ENCODE measurements around the gene CNN3. TPM values are rescaled to one million over a fixed set of nuclear protein-coding genes. Genes with fewer than 3 reads are reported as not detected.

The CNN3 gene
- total and polyA plus RNA-seq, 2 donors (not counting 3 experiments of a cell fraction or from before 2014, with no cell fraction given), result 174 to 392 TPM

- Histone ChIP-seq H3K79me2 (ENCODE audit: control insufficient read depth, insufficient read depth, low read length) (no peaks in the 10 kb centered on the region), H3K9ac (replicated peaks; ENCODE audit: extremely low read depth, insufficient read depth, low read length) (no peak overlapping the region), H3K4me3 (replicated peaks in 1 of 3; ENCODE audit: insufficient read depth in 1 of 3, low read depth in 1 of 3, low read length in 3 of 3) (no peak overlapping the region), H3K4me2 (ENCODE audit: insufficient read depth, low read length) (no peak overlapping the region), H3K27ac (ENCODE audit: insufficient read depth, low read depth, low read length) (no peak overlapping the region), H3K27me3 (ENCODE audit: control insufficient read depth in 2 of 2, insufficient read depth in 2 of 2, low read length in 2 of 2) (no peaks in the 10 kb centered on the region), H3K9me3 (replicated peaks; ENCODE audit: control insufficient read depth, insufficient read depth, low read length) (no peaks in the 10 kb centered on the region), H3K4me1 (ENCODE audit: control insufficient read depth, extremely low read depth, insufficient read depth, low read length) (peaks cover 29% of the 10 kb centered on the region), H4K20me1 (replicated peaks; ENCODE audit: control insufficient read depth, extremely low read depth, insufficient read depth, low read length) (no peaks in the 10 kb centered on the region), H3K9me1 (replicated peaks; ENCODE audit: control insufficient read depth, extremely low read depth, insufficient read depth, low read length) (peaks cover 3% of the 10 kb centered on the region), H3K36me3 (ENCODE audit: control insufficient read depth in 2 of 2, extremely low read depth in 1 of 2, insufficient read depth in 2 of 2, low read length in 2 of 2) (no peaks in the 10 kb centered on the region), H2AFZ (ENCODE audit: low read depth, low read length) (no peak overlapping the region)
- DNase-seq (ENCODE audit: low read depth, low spot score) (no peak), FAIRE-seq (no peak)
- BruUV-seq (replicated peaks), result no TSS peak
- POLR2A ChIA-PET, result no interaction called here
- intact Hi-C loops (cut with micrococcal nuclease) (no loop called here), dilution Hi-C loops (cut with MboI; ENCODE audit: extremely low pct_ligation_motif_present, low sequenced_read_pairs) (no loop called here)
- TF ChIP-seq JUN (IDR thresholded peaks at IDR 0.05; ENCODE audit: borderline replicate concordance, insufficient read depth, insufficient read length, low read depth), result no peak
- no peak for TF ChIP-seq CTCF (IDR thresholded peaks at IDR 0.05; ENCODE audit: extremely low read depth in 1 of 2, insufficient read depth in 1 of 2, low read depth in 1 of 2, low read length in 2 of 2)
- TF ChIP-seq POLR2A (IDR thresholded peaks at IDR 0.05; ENCODE audit: low read depth, low read length), result no peak
- no peak for TF ChIP-seq EZH2 (IDR thresholded peaks at IDR 0.05; ENCODE audit: borderline replicate concordance, low read depth, low read length, severe bottlenecking)
- no peak for TF ChIP-seq POLR2AphosphoS5 (IDR thresholded peaks at IDR 0.05; ENCODE audit: insufficient read depth, low read depth, low read length)
- TF ChIP-seq MYC (IDR thresholded peaks at IDR 0.05; ENCODE audit: low read depth, low read length), result no peak
- no peak for TF ChIP-seq FOS (IDR thresholded peaks at IDR 0.05; ENCODE audit: borderline replicate concordance, insufficient read depth, low read length)
- TF ChIP-seq GATA2 (IDR thresholded peaks at IDR 0.05; ENCODE audit: insufficient read depth, insufficient read length, low read depth, low read length), result no peak
- no peak for TF ChIP-seq MAX (IDR thresholded peaks at IDR 0.05; ENCODE audit: insufficient read depth, insufficient read length)
- CTCF ChIA-PET, result interaction anchor here (0.7 to 1.4 kb wide), 3 partner anchors 25 to 88 kb away, joined by 3 to 5 read pairs (median 3); no protein-coding TSS in a partner anchor
Measured at GRCh38 chr1:94953107-94953506, 26.2 kb upstream of the CNN3 start.

All from endothelial cell of umbilical vein (primary cell).